ENCODE data around the gene HNRNPUL1. TPM values are rescaled to one million over a fixed set of nuclear protein-coding genes. Genes with fewer than 3 reads are reported as not detected.
A peak's percentile ranks its signal among the peaks of the same experiment; 100 is the strongest.

The HNRNPUL1 gene
- total and polyA plus RNA-seq, 10 of the 15 experiments (the other 5 are each of a cell fraction or from before 2014, with no cell fraction given) = 11.1 to 276 (median 117) TPM

DNA sequence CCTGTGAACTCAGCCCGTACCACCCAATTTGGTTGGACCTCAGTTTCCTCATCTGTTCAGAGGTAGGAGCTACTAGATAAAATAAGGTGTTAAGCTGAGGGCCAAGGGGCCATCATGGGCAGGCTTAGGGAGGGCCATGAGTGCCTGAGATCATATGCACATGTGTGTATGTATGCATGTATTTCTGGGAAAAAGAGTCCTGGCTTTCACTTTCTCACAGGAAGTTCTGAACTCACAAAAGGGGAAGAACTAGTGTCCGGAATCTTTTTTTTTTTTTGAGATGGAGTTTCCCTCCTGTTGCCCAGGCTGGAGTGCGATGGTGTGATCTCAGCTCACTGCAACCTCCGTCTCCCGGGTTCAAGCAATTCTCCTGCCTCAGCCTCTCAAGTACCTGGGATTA, 70.6 kb downstream of the HNRNPUL1 start:
- H3K79me2 ChIP-seq (ENCODE audit: control insufficient read depth, insufficient read depth, low read length) = peaks cover 1% of the 10 kb centered on the region
- H3K9ac ChIP-seq (ENCODE audit: control insufficient read depth, insufficient read depth, low read length) = peak overlapping the region; percentile 20; the same call in 1 of the 2 replicates
- no peak for FAIRE-seq
- H4K20me1 ChIP-seq (ENCODE audit: control insufficient read depth, insufficient read depth) = no peaks in the 10 kb centered on the region
- peak overlapping the region; percentile 33; the same call in 1 of the 2 replicates for H3K4me2 ChIP-seq (ENCODE audit: control insufficient read depth, insufficient read depth)
- TF ChIP-seq STAT1 (conservative IDR thresholded peaks at IDR 0.05) (no peak), POLR2AphosphoS5 (IDR thresholded peaks at IDR 0.05; ENCODE audit: low read length) (0 out of 2 replicates have a peak, but pooled peaks have one; percentile 17), IKZF1 (conservative IDR thresholded peaks at IDR 0.05) (peak; percentile 18; the same call in 1 of the 2 replicates), MYB (IDR thresholded peaks at IDR 0.05; ENCODE audit: borderline replicate concordance, low read depth, low read length) (no peak), SP1 (IDR thresholded peaks at IDR 0.05; ENCODE audit: low read depth, low read length) (no peak), MYC (IDR thresholded peaks at IDR 0.05; ENCODE audit: insufficient read depth, insufficient read length, insufficient replicate concordance, low read length, severe bottlenecking) (no peak), POU2F2 (IDR thresholded peaks at IDR 0.05; ENCODE audit: borderline replicate concordance, low read depth, low read length) (peak; percentile 41; the same call in 1 of the 3 replicates)
- WGBS (ENCODE audit: insufficient coverage, insufficient replicate concordance, low lambda C conversion rate, missing lambda C conversion rate) = 4% methylated on average over 4 of the region's 5 CpGs
- peaks cover 14 to 22% of the 10 kb centered on the region in 2 experiments for H3K36me3 ChIP-seq (ENCODE audit: control insufficient read depth in 2 of 2, insufficient read depth in 2 of 2, low read length in 1 of 2)
- DNase-seq (ENCODE audit: low read depth, low spot score) = no peak
- peaks cover 11% of the 10 kb centered on the region for H3K4me1 ChIP-seq (ENCODE audit: control insufficient read depth, insufficient read depth, low read length)
- in situ Hi-C loops (cut with MboI) = no loop called here
- no peak overlapping the region for H3K4me3 ChIP-seq
- ChIA-PET SMC1A (ENCODE audit: uncharacterized antibody, unreplicated experiment) (interaction anchor here (1.8 kb wide), 1 partner anchor 15 kb away, joined by 7 read pairs; no protein-coding TSS in a partner anchor), CTCF (interaction anchor here (0.6 to 1.6 kb wide), 4 partner anchors 8 to 105 kb away, joined by 3 to 5 read pairs (median 3); partner anchors contain the start of gene DMAC2), POLR2A (interaction anchor here (0.6 to 1.3 kb wide), 3 partner anchors 13 to 580 kb away, joined by 3 to 8 read pairs (median 6); no protein-coding TSS in a partner anchor), RAD21 (ENCODE audit: unreplicated experiment) (interaction anchor here (0.6 to 1.2 kb wide), 3 partner anchors 17 to 212 kb away, joined by 3 to 5 read pairs (median 4); no protein-coding TSS in a partner anchor)
- H3K9me3 ChIP-seq (replicated peaks; ENCODE audit: control insufficient read depth, insufficient read depth, low read length) = no peaks in the 10 kb centered on the region
- H3K27me3 ChIP-seq (replicated peaks in 1 of 2; ENCODE audit: control insufficient read depth in 2 of 2, insufficient read depth in 2 of 2, low read length in 1 of 2) = no peaks in the 10 kb centered on the region
- no peak overlapping the region for H2AFZ ChIP-seq (ENCODE audit: control insufficient read depth, low read depth, low read length)
- ATAC-seq = peak; percentile 64
- H3K27ac ChIP-seq (ENCODE audit: control insufficient read depth, insufficient read depth) = peak overlapping the region; percentile 79
- BruUV-seq (replicated peaks) = no TSS peak
- intact Hi-C loops (cut with micrococcal nuclease; ENCODE audit: unreplicated experiment) = no loop called here
